GM12875 (cell line): ENCODE data around the gene MAGI2.

ENCODE experiments used
- H3K4me3 ChIP-seq: one replicate; pipeline ENCODE4 v1.5.1; 2011; ENCODE audit warnings: low read depth, low read length, control low read depth
- TF ChIP-seq, protein P1 (sequence below): IDR thresholded peaks from 2 replicates; pipeline ENCODE4 v1.5.1; 2011; ENCODE audit warnings: low read depth, mild to moderate bottlenecking, control low read depth, inconsistent platforms, low read length, moderate library complexity, borderline replicate concordance; ENCODE audit not compliant: insufficient read depth

MAGI2 gene

GRCh38 chr7:78175330-78176100, 1278.0 kb downstream of the MAGI2 start:
- no peak overlapping the region for H3K4me3 ChIP-seq
- TF ChIP-seq, protein P1, sequence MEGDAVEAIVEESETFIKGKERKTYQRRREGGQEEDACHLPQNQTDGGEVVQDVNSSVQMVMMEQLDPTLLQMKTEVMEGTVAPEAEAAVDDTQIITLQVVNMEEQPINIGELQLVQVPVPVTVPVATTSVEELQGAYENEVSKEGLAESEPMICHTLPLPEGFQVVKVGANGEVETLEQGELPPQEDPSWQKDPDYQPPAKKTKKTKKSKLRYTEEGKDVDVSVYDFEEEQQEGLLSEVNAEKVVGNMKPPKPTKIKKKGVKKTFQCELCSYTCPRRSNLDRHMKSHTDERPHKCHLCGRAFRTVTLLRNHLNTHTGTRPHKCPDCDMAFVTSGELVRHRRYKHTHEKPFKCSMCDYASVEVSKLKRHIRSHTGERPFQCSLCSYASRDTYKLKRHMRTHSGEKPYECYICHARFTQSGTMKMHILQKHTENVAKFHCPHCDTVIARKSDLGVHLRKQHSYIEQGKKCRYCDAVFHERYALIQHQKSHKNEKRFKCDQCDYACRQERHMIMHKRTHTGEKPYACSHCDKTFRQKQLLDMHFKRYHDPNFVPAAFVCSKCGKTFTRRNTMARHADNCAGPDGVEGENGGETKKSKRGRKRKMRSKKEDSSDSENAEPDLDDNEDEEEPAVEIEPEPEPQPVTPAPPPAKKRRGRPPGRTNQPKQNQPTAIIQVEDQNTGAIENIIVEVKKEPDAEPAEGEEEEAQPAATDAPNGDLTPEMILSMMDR: no peak

GRCh38 chr7:78173666-78174065, 1279.8 kb downstream of the MAGI2 start:
- H3K4me3 ChIP-seq: no peak overlapping the region
- TF ChIP-seq, protein P1: no peak

GRCh38 chr7:78172933-78173591, 1280.4 kb downstream of the MAGI2 start:
- TF ChIP-seq, protein P1: no peak
- H3K4me3 ChIP-seq: no peak overlapping the region

DNA sequence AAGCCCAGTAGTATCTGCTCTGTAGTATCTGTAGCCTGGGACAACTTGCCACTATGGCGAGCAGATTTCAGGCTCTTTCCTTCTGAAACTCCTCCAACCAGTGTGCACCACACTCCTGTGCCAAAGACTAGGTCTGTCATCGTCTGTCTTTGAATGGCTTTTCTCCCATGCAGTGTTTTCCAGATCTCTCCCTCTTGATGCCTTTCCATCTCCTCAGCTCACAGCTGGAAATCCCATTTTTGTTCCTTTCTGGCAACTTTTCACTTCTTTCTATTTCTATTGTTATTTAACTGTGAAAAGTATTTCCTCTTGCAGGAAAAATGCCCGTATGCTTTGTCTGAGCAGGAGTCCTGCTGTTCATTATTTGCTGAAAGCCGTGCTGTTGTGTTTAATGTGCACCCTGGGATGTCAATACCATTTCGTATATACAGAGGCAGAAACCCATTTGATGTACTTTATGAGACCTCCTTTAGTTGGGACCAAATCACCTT, 1281.2 kb downstream of the MAGI2 start:
- no peak overlapping the region for H3K4me3 ChIP-seq
- TF ChIP-seq, protein P1: no peak

DNA sequence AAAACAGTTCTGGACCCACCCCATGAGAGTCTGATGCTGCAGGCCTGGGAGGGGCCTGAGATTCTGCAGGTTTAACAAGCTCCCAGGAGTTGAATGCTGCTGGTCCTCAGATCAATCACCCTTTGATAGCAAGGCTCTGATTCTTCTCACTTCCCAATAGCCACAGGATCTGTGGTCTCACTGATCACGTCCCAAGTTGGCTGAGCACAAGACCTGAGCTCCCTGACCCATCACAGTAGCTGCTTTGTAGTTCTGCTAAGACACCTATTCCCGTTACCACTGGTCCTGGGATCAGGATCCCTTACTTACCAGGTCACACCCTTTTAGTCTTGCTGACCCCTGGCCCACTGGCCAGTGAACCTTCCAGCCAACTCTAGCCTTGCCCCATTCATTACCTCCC, 1282.1 kb downstream of the MAGI2 start:
- TF ChIP-seq, protein P1: no peak
- H3K4me3 ChIP-seq: no peak overlapping the region

DNA sequence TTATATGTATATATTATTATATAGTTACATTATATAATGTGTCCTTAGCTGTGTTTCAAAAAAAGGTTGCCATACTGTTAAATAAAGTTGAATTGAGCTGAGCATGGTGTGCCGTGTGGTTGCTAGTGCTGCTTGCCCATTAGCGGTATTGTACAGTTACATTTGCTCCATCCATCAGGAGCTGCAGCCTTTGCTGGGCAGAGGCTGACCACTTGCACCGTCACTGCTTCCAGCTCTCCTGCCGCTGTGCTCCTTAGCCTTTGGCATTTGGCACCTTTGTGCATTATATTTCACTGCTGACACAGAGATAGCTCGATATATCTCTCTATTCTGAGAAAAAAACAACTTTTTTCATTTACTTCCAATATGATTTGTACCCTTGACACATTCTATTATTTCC, 1282.7 kb downstream of the MAGI2 start:
- no peak overlapping the region for H3K4me3 ChIP-seq
- TF ChIP-seq, protein P1: no peak

GRCh38 chr7:78169992-78170391, 1283.5 kb downstream of the MAGI2 start:
- TF ChIP-seq, protein P1: no peak
- no peak overlapping the region for H3K4me3 ChIP-seq
